NCI-H524 treated with DMSO at 0.1 percent for 48 hours (cell line): ENCODE results near the gene CEP250.
A peak's percentile ranks its signal among the peaks of the same experiment; 100 is the strongest.
"Not testable (repeated sequence)": the region's sequence is repeated elsewhere in the genome, so short reads cannot be mapped to it uniquely, and the experiment has no call there.

Experiments
- DNase-seq: peaks from one replicate; lab custom pipeline; 2025; lab: John Stamatoyannopoulos, UW

CEP250 gene

DNA sequence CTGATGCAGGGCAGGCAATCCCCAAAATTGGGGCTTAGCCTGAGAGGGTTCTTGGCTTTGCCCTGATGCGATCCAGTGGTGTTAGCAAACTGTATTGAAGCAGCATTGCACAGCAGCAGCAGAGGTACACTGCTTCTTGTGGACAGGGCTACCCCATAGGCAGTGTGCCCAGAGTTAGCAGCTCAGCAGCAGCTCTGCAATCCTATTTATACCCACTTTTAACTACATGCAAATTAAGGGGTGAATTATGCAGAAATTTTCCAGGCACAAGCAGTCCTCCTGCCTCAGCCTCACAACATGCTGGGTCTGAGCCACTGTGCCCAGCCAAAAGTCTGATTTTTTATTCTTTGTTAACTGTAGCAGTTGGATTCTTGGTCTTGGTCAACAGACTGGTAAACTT, 70.2 kb downstream of the CEP250 start:
- DNase-seq = no peak

DNA sequence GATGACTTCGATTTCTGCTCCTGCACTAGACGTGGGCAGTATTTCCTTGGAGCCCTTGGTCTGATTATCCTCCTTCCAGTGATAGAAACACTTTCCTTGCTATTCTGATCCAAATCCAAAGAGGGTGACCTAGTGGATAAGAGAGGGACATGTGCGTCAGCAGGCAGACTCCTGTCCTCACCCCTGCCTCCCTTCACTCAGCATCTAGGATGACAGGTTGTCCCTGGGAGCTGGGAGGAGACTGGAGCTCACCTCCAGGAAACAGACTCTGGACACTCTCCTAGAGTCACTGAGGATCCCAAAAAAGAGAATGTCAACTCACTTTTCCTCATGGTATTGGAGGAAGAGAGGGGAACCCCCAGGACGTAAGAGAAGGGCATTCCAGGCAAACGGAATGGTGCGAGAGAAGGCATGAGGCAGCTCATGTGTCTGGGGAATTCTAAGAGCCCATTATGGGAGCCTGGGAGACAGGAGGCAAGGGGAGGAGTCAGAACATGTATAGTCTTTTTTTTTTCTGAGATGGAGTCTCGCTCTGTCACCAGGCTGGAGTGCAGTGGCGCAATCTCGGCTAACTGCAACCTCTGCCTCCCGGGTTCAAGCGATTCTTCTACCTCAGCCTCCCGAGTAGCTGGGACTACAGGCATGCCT, 71.8 kb downstream of the CEP250 start:
- no peak for DNase-seq

DNA sequence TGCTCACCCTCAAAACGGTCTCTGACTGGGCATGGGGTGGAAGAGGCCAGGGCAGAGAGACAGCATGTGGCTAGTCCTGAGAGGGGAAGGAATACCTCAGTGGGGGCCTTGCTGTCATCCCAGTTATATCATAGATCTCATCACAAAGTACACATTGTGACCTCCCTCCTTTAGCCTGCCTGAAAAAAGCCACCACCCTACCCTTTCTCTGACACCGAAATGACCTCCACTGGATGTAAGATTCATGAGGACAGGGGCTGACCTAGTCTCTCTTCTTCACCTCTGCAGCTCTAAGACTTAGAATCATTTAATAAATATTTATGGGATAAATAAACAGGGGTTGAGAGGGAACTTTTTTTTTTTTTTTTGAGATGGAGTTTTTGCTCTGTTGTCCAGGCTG, 74.2 kb downstream of the CEP250 start, which contains the start of gene C20orf173:
Gene C20orf173, minus strand, starts transcription at position 101 of the 400 bp plus-strand sequence. CDS start 279 bp downstream, outside the sequence.
- no peak for DNase-seq

GRCh38 chr20:35539756-35540212, 84.4 kb downstream of the CEP250 start:
- peak; percentile 97 for DNase-seq

GRCh38 chr20:35541118-35541782, 85.9 kb downstream of the CEP250 start:
- DNase-seq = no peak

GRCh38 chr20:35541783-35542662, 86.6 kb downstream of the CEP250 start, which contains the start of gene ERGIC3:
ERGIC3 (plus strand) TSS chr20:35542078; CDS start chr20:35542098, 20 bp downstream.
- peak; percentile 93 for DNase-seq

GRCh38 chr20:35542990-35543389, 87.6 kb downstream of the CEP250 start:
- no peak for DNase-seq

GRCh38 chr20:35544436-35544835, 89.0 kb downstream of the CEP250 start:
- no peak for DNase-seq

- DNase-seq = not testable (repeated sequence)
Observed at GRCh38 chr20:35544941-35545340, 89.5 kb downstream of the CEP250 start.

DNA sequence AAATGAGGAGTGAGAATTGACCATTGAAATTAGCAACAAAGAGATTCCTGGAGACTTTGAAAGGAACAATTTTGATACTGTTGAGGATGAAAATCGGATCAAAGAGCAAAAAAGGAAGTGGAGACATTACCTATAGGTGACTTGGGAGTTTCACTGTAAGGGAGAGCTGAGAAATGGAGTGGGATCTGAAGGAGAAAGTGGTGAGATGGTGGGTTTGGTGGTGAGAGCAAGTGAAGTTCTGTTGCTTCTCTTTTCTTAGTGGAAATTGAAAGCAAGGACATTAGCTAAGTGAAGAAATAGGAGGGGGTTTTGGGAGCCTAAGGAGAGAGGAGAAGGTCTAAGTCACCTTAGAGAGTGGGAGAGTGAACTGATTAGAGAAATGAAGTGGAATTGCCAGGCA, 90.7 kb downstream of the CEP250 start:
- DNase-seq = no peak

- peak; percentile 71 for DNase-seq
Observed at GRCh38 chr20:35547329-35547728, 91.9 kb downstream of the CEP250 start.

DNA sequence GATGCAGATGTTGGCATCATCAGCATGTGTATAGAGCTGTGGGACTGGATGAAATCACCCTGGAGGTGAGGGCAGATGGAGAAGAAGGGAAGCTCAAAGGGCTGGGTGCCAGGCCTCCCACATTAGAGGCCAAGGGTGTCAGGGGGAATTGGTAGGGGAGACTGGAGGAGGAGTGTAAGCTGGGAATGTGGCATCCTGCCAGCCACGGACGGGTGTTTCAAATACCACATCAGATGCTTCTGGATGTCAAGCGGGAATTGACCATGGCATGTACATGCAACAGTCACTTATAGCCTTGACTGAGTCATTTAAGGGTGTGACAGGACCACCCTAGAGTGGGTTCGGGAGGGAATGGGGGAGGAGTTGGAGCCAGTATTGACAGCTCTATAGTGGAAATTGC, 96.1 kb downstream of the CEP250 start:
- no peak for DNase-seq

DNA sequence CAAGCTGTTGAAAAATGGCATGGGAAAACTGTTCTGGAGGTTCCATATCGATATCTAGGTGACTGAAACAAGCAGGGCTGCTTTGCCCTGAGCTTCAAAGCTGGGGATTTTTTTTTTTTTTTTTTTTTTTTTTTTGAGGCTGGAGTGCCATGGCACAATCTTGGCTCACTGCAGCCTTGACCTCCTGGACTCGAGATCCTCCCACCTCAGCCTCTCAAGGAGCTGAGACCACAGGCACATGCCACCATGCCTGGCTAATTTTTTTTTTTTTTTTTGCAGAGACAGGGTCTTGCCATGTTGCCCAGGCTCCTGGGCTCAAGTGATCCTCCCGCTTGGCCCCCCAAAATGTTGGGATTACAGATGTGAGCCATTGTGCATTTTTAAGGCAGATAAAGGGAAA, 97.5 kb downstream of the CEP250 start:
- DNase-seq = no peak

GRCh38 chr20:35555461-35555860, 100.1 kb downstream of the CEP250 start:
- DNase-seq = not testable (repeated sequence)

- no peak for DNase-seq
Observed at GRCh38 chr20:35555951-35556645, 100.7 kb downstream of the CEP250 start.

DNA sequence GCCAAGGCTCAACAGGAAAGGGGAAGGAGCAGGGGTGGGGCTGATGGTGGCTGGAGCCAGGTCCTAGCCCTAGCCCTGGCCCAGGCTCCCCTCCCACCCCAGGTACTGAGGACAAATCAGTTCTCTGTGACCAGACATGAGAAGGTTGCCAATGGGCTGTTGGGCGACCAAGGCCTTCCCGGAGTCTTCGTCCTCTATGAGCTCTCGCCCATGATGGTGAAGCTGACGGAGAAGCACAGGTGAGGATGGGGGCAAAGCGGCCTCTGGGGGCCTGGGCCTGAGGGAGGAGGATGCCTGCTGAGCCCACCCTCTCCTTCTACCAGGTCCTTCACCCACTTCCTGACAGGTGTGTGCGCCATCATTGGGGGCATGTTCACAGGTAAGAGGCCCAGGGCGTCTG, 101.5 kb downstream of the CEP250 start:
- DNase-seq = no peak

GRCh38 chr20:35558451-35558850, 103.1 kb downstream of the CEP250 start:
- no peak for DNase-seq

- no peak for DNase-seq
Observed at GRCh38 chr20:35559042-35559693, 103.8 kb downstream of the CEP250 start.

DNA sequence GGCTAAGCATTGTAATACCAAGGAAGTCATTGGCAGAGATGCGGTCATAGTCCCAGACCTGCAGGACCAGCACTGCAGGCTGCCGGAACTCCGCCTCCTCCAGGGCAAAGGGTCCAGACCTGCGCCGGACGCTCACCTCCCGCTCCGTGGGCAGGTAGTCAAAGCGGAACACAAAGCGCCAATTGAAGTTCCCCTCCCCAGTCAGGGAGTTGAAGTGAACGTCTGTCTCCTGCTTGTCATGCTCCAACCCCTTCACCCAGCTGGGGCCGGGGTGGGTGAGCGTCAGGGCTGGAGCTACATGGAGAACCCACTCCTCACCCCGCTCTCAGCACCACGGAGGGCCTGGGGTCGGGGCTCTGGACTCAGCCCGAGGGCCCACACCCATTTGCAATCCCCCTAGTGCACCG, 104.7 kb downstream of the CEP250 start:
- DNase-seq = no peak

DNA sequence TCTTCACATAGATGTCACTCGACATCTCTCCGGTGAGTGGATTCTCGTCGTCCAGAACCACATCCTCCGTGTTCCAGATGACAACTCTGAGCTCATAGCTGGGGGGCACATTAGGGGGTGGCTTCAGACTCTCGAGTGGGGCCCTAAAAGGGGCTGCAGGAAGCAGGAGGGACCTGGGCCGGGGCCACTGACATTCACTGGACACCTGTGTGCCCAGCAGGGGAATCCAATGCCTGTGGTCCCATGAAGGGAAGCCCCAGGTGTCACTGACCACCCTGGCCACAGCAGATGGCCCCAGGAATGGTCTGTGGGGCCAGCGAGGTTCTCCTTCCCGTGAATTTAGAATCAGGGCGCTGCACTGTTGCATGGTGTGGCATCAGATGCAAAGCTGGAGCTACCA, 105.1 kb downstream of the CEP250 start:
- no peak for DNase-seq

DNA sequence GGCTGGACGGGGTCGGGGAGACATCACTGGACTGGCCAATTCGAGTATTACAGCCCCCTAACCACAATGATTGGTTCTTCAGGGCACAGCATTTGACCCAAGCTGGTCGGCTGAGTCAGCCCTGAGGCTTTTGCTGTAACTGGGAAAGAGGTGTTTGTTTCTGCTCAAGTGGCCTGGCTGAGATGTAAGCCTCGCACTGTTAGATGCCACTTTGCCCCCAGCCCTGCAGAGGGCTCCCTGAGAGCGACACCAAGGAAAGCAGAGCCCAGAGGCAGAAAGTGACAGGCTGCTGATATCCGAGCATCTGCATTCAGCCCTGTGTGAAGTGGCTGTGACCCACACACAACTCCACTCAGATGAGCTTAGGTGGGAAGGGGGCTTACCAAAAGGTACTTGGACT, 105.9 kb downstream of the CEP250 start:
- DNase-seq = peak; percentile 74
